ENCODE data around the gene BAD. TPM values are rescaled to one million over a fixed set of nuclear protein-coding genes. Genes with fewer than 3 reads are reported as not detected.

BAD gene
- total and polyA plus RNA-seq, 2 of the 13 experiments (the other 11 are each of a cell fraction or from before 2014, with no cell fraction given), result 17.9 to 28.5 TPM

DNA sequence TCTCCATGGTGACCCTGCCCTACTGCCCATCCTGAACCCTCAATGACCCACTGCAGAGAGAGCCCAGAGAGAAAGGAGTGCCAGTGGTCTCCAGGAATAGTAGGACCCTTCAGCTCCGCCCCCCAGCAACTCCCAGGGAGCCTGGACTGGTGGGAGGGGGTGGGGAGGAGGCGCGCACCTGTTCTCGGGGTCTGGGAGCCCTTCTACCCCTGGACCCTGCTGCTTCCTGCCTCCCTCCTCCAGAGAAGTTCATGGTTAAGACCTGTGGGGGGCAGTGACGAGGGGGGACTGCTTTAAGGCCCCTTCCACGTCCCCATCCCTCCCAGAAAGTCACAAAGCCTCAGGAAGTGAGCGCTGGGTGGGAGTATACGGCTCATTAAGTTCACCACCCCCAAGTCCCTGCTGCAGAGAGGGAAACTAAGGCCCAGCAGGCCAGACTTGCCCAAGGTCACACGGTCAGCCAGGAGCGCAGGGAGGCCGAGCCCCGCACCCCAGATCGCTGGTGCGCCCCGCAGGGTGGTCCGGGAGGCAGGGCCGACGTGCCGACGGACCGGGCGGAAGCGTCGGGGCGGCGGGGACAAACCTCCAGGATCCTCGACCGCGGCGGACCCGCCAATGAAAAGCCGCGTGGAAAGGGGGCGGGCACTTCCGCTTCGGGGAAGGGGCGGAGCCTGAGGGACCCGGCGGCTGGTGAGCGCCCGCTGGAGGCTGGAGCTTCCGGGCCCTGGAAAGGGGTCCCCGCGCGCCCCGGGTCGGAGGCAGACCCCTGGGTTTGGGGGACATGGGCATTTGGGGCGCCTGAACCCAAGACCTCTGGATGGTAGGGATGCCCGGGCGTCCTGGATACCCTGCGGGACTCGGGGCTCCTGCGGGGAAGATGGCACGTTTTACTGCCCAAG is 58.6 kb downstream of the BAD start, which contains the start of the genes NUDT22 and TRPT1 (continued):
- TF ChIP-seq ATF7-NPFF (CRISPR knock-in tag; IDR thresholded peaks at IDR 0.05; ENCODE audit: low read depth) (no peak), ONECUT2 (CRISPR knock-in tag; IDR thresholded peaks at IDR 0.05) (no peak), MED1 (CRISPR knock-in tag; IDR thresholded peaks at IDR 0.05) (peak; percentile 40; the same call in 1 of the 2 replicates), SCMH1 (CRISPR knock-in tag; IDR thresholded peaks at IDR 0.05; ENCODE audit: borderline replicate concordance) (no peak), ZNF530 (CRISPR knock-in tag; IDR thresholded peaks at IDR 0.05; ENCODE audit: low read depth) (no peak), JARID2 (CRISPR knock-in tag; IDR thresholded peaks at IDR 0.05; ENCODE audit: insufficient replicate concordance) (no peak), NR0B2 (CRISPR knock-in tag; IDR thresholded peaks at IDR 0.05) (peak; percentile 81; the same call in 1 of the 2 replicates), SIN3B (IDR thresholded peaks at IDR 0.05; ENCODE audit: low read length) (no peak), ZNF784 (CRISPR knock-in tag; IDR thresholded peaks at IDR 0.05; ENCODE audit: borderline replicate concordance) (no peak)
- TF ChIP-seq, protein P1, sequence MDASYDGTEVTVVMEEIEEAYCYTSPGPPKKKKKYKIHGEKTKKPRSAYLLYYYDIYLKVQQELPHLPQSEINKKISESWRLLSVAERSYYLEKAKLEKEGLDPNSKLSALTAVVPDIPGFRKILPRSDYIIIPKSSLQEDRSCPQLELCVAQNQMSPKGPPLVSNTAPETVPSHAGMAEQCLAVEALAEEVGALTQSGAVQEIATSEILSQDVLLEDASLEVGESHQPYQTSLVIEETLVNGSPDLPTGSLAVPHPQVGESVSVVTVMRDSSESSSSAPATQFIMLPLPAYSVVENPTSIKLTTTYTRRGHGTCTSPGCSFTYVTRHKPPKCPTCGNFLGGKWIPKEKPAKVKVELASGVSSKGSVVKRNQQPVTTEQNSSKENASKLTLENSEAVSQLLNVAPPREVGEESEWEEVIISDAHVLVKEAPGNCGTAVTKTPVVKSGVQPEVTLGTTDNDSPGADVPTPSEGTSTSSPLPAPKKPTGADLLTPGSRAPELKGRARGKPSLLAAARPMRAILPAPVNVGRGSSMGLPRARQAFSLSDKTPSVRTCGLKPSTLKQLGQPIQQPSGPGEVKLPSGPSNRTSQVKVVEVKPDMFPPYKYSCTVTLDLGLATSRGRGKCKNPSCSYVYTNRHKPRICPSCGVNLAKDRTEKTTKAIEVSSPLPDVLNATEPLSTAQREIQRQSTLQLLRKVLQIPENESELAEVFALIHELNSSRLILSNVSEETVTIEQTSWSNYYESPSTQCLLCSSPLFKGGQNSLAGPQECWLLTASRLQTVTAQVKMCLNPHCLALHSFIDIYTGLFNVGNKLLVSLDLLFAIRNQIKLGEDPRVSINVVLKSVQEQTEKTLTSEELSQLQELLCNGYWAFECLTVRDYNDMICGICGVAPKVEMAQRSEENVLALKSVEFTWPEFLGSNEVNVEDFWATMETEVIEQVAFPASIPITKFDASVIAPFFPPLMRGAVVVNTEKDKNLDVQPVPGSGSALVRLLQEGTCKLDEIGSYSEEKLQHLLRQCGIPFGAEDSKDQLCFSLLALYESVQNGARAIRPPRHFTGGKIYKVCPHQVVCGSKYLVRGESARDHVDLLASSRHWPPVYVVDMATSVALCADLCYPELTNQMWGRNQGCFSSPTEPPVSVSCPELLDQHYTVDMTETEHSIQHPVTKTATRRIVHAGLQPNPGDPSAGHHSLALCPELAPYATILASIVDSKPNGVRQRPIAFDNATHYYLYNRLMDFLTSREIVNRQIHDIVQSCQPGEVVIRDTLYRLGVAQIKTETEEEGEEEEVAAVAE (CRISPR knock-in tag; IDR thresholded peaks at IDR 0.05; ENCODE audit: borderline replicate concordance), result no peak
- TF ChIP-seq, protein P2, sequence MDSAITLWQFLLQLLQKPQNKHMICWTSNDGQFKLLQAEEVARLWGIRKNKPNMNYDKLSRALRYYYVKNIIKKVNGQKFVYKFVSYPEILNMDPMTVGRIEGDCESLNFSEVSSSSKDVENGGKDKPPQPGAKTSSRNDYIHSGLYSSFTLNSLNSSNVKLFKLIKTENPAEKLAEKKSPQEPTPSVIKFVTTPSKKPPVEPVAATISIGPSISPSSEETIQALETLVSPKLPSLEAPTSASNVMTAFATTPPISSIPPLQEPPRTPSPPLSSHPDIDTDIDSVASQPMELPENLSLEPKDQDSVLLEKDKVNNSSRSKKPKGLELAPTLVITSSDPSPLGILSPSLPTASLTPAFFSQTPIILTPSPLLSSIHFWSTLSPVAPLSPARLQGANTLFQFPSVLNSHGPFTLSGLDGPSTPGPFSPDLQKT (CRISPR knock-in tag; IDR thresholded peaks at IDR 0.05; ENCODE audit: borderline replicate concordance), result no peak
- TF ChIP-seq, protein P3, sequence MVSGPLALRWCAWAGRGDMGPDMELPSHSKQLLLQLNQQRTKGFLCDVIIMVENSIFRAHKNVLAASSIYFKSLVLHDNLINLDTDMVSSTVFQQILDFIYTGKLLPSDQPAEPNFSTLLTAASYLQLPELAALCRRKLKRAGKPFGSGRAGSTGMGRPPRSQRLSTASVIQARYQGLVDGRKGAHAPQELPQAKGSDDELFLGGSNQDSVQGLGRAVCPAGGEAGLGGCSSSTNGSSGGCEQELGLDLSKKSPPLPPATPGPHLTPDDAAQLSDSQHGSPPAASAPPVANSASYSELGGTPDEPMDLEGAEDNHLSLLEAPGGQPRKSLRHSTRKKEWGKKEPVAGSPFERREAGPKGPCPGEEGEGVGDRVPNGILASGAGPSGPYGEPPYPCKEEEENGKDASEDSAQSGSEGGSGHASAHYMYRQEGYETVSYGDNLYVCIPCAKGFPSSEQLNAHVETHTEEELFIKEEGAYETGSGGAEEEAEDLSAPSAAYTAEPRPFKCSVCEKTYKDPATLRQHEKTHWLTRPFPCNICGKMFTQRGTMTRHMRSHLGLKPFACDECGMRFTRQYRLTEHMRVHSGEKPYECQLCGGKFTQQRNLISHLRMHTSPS (CRISPR knock-in tag; IDR thresholded peaks at IDR 0.05; ENCODE audit: low read depth), result no peak; the same call in 1 of the 2 replicates
- TF ChIP-seq, protein P4, sequence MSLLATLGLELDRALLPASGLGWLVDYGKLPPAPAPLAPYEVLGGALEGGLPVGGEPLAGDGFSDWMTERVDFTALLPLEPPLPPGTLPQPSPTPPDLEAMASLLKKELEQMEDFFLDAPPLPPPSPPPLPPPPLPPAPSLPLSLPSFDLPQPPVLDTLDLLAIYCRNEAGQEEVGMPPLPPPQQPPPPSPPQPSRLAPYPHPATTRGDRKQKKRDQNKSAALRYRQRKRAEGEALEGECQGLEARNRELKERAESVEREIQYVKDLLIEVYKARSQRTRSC (CRISPR knock-in tag; IDR thresholded peaks at IDR 0.05; ENCODE audit: low read depth), result no peak
